GM18517 (cell line): ENCODE measurements around the gene SAMD13.

Experiments used
- ATAC-seq: cut with Tn5 transposase; IDR thresholded peaks from one replicate; pipeline ENCODE4 v1.9.1; 2021; ENCODE audit warnings: mild to moderate bottlenecking, moderate library complexity; ENCODE audit not compliant: unreplicated experiment

SAMD13 gene, protein sequence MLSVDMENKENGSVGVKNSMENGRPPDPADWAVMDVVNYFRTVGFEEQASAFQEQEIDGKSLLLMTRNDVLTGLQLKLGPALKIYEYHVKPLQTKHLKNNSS

DNA sequence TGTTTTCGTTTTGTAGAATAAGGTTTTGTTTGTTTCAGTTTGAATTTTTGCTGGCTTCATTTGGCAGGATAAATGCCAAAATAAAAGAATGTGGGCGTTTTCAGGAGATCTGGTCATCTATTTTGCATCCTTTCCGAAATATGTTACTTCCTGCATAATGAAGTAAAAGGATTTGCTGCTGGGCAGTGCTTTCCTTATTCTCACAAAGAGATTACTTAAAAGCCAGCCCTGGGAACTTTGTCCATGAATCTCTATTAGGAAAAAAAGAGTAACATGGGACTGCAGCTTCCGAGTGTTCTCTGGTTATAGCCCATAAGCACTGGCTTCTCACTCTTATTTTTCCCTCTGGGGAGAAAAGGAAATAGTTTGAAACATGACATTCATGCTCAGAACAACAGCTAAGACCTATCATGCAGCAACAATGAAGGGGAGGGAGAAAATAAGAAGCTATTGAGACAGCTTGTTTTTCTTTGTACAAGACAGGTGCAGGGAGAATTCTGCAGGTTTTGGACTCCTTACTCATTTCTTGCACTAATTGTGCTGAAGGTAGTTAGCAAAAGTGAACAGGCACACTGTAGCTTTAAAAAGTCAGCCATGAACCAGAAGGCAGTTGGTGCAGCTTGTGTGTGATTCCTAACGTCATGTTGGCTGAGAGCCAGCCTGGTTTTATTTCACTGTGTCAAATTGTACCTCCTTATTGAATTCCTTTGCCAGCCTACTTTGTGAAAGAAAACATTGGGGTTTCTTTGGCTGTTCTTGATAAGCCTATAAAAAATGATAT, at the start of gene SAMD13:
TSS of gene SAMD13 (plus strand) at position 705 of the 781 bp plus-strand sequence. CDS start 1,527 bp downstream, outside the sequence.
- peak; percentile 38 for ATAC-seq

DNA sequence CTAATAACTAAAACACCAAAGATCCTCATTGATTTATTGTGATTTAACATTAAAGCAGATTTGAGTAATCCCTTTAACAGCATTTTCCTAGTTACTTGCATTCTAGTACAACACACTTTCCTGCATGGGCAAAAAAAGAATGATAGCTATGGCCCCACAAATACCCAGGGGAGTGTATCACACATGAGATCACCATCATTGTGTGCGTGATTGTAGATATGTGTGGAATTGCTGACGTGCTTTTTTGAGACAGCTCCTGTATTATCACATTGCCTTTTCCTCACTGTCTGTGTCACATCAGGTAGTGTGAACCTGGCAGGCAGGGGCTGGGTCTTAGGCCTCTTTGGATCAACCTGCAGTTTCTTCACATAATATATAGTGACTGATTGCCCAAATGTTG, 48.5 kb upstream of the SAMD13 start:
- no peak for ATAC-seq

DNA sequence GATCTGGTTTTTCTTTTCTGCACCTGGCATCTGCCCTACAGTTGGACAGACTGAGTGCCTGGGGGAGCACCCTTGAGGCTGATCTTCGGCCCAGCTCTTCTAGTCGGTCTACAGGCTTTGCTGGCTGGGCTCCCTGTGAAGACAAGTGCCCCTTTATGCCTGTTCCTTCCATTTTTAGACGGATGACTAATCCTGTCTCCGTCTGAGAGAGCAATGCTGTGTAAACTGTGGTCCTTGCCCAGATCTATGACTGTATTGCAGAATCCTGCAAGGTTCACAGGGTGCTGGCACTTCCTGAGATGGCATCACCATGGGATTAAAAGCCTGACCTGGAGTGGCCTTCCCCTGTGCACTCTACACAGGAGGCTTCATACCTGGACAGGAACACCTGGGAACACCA, 47.6 kb upstream of the SAMD13 start:
- no peak for ATAC-seq

DNA sequence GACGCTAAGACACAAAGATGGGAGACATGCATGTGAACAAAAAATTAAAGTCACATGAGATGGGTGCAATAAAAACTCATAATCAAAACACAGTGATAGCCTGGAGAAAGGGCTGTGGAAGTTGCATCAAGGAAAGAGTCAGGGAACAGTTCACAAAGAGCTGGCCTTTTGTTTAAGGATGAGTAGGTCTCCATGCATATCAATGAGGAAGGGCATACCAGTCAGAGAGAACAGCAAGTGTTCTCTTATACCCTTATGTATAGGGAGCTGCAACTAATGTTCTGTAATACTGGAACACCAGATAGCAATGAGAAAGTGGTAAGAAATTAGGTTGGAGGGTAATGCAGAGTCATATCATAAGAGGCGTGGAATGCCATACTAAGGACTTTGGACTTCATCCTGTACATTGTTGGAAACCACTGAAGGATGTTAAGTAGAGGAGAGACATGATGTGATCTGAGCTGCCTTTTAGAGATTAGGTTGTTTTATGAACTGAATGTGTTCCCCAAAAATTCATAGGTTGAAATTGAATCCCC, 46.7 kb upstream of the SAMD13 start:
- ATAC-seq: no peak

DNA sequence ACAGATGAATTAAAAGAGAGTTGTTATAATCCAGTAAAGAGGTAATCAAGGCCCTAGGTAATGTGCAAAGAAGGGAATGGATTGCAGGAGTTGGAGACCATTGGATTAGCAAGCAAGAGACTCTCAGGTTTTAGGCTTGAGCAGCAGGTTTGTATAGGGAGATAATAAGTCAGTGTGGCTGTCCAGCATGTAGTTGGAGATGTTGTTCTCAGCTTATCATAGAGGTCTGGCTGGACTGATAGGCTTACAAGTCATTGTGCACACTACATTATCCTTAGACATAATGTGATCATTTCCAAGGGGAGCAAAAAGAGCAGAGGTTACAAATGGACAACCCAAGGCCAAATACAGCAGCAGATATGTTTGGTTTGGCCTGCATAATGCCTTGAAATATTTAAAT, 45.9 kb upstream of the SAMD13 start:
- no peak for ATAC-seq

DNA sequence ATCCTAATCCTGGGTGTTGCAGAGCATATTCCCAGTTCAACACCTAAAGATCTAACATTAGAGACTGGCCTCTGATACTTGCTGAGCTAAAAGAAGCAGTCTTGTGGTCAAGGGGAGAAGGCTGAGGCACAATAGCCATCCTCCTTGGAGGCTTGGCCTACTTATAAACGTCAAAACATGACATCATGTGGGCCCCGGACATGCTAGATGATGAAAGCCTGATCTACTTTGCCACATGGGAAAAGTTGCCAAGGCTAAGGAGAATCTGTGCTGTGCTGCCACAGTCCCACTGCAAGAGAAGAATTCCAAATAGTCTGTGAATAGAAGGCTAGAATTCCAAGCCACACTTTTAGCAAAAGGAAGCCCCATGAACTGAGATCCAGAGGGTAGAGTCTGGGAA, 43.9 kb upstream of the SAMD13 start:
- ATAC-seq: no peak

DNA sequence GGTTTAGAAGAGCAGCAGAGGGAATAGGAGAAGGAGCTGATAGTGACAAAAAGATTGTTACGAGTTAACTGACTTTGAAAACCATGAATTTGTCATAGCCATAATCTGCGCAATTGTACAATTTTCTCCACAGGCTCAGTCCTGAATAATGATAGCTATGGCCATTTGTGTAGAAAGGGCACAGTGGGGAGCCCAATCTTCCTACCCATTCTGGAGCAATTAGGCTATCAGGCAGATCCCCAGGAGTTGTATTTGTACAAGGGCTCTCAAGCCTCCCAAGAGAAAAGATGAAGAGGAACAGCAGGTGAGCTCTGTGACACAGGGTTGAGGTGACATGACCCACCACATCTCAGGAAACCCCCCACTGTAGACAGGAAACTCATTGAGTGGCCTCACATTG, 42.1 kb upstream of the SAMD13 start:
- no peak for ATAC-seq

DNA sequence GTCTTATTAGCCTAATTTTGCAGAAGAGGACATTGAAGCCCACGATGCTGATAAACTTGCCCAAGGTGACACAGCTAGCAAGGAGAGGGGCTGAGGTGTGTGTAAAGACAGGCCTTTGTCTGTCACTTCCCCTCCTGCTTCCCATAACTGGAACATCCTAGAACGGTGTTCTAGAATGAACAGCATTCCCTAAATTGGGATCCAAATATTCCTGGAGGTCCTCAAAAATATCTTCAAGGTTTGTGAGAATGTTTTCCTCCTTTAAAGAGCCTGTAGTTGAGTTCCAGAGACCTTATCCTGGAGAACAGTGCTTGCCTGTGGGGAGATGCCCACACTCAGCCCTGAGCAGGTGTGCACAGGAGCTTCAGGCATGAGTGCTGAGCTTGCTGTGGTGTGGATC, 41.5 kb upstream of the SAMD13 start:
- ATAC-seq: no peak

DNA sequence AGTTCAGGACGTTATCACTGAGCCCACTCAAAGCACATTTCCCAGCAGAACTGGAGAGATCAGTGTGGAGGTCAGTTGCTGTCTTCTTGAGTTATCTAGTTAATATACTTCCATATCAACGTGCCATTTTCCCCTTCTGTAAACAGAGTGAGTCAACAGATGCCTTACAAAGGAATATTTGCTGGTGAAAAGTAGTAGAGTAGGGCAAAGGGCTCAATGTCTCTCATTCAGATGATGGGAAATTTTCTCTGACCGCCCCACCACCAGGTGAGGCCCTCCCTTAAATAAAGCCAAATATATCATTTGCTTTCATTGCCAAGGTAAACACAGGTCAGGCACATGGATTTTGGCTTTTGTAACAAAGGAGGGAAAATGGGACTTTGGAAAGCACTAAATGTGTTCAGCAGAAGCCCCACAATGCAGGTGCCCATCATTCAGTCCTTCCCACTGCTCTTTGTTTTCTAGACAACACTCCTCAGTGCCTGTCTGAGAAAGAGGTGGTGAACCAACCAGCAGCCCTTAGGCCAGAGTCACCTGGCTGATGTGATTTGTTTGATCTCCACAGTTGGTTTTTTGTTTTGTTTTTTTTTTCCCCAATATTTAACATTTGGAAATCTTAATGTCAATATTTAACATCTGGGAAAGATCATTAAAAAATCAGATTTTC, 40.5 kb upstream of the SAMD13 start:
- no peak for ATAC-seq

DNA sequence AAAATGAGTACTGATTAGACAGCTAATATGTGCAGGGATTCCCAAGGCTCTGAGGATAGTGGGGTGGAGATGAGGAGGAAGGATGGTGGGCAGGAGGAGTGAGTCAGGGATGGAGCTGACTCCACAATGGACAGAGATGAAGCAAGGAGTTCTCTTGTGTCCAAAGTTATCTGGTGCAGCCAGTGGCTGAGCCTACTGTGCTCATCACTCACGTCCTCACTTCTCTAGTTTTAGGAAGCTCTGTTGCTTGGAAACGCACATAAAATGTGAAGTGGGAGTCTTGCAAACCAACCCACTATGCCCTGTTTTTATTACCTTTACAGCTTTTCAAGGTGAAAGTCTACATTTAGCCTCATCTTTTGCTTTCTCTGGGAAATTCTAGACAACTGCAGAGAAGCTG, 36.5 kb upstream of the SAMD13 start:
- ATAC-seq: no peak

DNA sequence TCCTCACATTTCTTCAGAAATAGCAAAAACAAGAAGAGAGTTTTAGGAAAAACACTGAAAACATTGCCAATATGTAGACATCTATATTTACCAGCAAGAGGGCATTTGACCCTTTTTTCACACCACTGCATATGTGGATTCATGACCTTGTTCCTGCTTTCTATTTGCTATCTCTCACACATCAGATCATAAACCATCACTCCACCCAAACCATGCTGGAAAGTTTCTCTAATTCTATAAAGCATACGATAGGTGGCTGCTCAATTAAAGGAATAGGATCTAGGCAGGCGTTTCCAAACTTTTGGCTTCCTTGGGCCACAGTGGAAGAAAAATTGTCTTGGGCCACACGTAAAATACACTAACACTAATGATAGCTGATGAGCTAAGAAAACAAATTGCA, 35.6 kb upstream of the SAMD13 start:
- no peak for ATAC-seq

DNA sequence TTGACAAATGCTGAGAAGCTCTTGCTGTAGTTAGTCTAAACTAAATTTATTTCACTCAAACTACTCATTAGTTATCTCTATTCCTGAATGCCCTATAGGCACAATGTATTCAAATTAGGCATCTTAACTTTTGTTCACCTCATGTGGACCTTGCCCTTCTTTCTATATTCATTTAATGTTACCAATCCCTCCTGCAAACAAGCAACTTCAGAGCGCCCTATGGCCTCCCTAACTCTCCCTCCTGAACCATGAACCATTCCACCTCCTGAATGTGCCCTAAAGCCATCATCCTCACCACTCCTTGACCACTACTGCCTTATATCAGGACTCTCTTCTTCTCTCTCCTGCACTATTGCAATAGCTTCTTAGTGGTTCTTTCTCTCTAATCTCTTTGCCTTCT, 34.8 kb upstream of the SAMD13 start:
- ATAC-seq: no peak

DNA sequence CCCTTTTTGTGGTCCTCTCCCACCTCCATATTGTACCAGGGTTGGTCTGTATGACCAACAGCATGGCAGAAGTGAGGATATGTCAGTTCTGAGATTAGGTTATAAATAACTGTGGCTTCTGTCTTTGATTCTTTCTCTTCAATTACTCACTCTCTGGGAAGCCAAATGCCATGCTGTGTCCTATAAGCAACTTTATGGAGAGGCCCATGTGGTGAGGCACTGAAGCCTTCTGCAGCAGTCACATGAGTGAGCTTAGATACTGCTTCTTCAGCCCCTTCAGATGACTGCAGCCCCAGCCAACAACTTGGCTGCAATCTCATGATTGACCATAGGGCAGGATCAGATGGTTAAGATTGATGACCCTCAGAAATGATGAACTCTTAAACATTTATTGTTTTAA, 34.0 kb upstream of the SAMD13 start:
- ATAC-seq: no peak

DNA sequence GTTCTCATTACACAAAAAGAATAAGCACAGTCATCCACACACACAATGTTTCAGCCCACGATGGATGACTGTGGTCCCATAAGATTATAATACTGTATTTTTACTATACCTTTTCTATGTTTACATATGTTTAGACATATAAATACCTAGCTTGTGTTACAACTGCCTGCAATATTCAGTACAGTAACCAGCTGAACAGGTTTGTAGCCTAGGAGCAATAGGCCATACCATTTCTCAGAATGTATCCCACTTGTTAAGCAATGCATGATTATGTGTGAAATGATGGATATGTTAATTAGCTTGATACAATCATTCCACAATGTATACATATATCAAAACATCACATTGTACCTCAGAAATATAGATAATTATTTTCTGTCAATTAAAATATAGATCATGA, 33.2 kb upstream of the SAMD13 start:
- ATAC-seq: no peak

DNA sequence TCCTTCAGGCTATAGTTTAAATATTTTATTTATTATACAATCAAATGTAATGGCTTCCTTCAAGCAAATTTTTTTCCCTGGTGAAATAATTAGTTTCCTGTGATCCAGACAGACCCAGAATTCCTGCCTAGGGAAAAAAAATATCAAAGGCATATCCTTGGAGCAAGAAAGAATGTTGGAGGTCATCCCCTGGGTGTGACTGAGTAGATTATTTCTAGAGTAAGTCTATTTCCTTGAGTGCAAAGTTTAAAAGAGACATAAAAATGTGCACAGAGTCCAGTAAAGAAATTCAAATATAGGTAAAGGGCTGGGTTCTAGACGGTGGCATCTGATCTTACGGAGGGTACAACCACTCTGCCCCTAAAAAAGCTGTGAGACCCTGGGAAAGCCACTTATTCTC, 32.2 kb upstream of the SAMD13 start:
- no peak for ATAC-seq

DNA sequence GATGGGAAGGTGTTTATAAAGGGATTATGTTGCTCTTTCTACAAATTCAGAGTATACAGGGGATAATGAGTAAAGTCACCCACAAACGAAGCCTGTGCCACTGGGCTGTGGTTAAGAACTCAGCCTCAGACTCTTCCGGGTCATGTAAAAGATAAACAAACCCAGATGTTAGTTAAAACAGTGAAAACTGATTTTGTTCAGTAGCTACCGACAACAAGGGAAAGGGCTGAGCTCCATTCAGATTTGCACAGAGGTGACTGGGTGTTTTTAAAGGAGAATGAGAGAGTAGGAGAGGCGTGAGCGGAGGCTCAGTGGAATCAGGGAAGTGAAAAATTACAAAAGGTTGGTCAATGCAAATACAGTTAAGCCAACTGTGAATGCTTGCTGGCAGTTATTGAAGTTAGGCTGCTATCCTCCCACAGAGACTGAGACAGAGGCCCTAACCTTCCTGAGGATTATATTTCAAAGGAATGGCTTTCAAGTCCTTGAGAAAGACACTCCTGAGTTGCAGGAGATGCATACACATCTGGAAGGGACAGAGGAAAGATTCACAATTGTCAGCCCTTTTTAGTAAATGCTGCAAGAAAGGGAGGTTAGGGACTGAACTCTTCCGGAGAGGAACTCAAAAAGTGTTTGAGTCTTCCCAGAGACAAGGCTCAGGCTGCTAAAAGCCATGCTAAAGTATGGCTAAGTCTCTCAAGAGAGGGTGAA, 29.9 kb upstream of the SAMD13 start:
- peak; percentile 99 for ATAC-seq

DNA sequence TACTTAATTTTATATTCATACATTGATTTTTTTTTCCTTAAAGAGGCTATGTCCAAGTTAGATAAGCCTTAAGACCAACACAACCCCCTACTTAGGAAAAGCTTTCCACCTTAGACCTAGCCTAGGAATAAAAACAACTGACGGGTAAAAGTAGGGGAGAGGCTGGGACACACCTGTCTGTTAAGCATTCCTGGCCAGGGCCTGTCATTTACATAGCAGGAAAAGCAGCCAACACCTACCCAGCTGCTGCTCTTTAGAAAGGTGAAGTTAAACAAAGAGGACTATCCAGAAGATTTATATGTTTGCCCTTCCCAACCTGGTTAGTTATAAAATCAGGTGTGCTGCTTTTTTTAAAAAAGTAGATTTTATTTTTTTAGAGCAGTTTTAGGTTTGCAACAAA, 29.1 kb upstream of the SAMD13 start:
- no peak for ATAC-seq

DNA sequence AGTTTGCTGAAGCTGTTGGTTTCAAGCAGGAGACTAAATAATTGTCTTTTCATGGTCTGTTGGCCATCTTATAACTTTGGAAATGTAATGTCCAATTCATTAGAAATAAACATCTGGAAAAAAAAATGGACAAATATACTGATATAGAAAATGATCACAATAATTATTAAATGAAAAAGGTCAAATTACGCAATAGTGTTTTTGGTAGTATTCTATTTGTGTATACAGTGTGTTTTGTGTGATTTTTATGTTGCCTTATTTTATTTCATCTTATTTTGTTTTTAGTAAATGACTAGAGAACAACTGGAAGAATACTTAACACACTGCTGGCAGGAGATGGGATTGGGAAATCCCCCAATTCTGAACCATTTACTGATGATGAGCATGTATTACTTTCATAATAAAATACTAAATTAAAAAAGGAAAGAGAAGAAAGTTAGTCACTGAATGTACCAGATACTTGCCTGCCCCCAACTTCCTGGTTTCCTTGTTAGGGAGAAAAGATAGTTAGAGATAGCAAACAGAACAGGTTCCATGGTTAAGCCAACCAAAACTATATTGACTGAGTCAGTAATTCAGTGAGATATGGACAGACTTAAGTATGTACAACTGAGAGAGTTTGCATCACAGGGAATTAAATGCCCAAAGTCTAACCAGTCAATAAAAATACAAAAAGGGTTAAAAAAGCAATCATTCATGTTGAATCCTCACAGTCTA, 24.0 kb upstream of the SAMD13 start:
- ATAC-seq: no peak

DNA sequence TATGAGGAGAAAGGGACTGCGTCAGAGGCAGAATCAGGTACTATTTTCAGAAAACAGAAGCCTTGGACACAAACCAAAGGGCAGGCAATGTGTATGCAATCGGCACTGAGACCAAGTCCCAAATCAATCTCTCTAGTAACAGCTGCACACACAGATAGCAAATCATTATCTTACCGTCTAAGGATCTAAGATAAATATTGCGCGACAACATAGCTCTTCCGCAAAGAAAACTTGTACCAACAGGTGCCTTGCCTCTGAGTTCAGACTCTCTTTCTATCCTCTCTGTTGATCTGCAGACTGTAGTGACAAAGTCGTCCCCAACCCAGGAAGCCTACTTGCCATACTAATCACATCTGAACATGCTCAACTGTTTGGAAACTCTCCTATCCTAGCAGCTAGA, 22.6 kb upstream of the SAMD13 start:
- ATAC-seq: no peak

DNA sequence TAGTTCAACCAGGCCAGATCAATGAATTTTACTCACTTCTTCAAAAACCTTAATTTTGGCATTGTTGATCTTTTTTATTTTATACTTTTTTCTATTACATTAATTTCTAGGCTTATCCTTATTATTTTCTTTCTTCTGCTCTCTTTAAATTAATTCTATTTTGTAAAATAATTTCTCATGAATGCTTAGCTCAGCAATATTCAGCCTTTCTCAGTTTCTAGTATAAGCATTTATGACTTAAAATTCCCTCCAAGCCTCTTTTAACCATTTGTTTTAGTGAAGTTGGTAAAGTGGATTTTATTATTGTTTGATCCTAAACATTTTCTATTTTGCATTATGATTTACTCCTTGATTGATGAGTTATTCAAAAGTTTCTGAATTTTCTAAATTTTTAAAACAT, 20.6 kb upstream of the SAMD13 start:
- no peak for ATAC-seq

DNA sequence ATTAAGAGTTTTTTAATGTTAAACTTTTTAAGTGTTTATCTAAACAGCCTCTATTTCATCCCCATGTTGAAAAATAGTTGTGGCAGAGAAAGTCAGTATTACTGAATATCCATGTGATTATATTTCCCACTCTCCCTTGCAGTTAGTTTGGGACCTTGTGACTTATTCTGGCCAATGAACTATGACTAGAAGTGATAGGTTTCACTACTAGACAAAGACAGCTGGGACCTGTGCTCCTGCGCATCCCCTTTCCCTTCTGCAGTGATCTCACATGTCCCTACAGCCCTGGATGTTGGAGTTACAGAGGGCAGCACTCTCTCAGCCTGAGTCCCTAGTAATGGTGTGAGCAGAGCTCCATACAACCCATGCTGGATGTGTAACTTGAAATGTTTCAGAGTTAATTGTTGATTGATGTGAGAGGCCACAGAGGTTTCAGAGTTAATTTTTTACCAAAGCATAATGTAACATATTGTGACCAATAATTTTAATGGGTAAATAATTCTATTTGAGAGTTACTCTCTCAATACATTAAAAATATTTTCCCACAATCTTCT, 18.7 kb upstream of the SAMD13 start:
- no peak for ATAC-seq
